HG03060 (cell line): ENCODE data around the gene TOLLIP.
"Not testable (repeated sequence)": the region's sequence is repeated elsewhere in the genome, so short reads cannot be mapped to it uniquely, and the experiment has no call there.

ENCODE experiments used
- ATAC-seq: cut with Tn5 transposase; IDR thresholded peaks from one replicate; pipeline ENCODE4 v1.9.1; 2021; ENCODE audit warnings: low read depth, moderate number of reproducible peaks; ENCODE audit not compliant: unreplicated experiment

TOLLIP gene

GRCh38 chr11:1309498-1310317 lies at the start of gene TOLLIP:
TSS of gene TOLLIP (minus strand) at chr11:1309632. CDS start at chr11:1309498, 134 bp downstream.
- ATAC-seq, result peak; percentile 52

- ATAC-seq, result not testable (repeated sequence)
Observed at GRCh38 chr11:1358931-1359330, 49.5 kb upstream of the TOLLIP start.

GRCh38 chr11:1358286-1358685 lies 48.9 kb upstream of the TOLLIP start:
- ATAC-seq, result no peak

DNA sequence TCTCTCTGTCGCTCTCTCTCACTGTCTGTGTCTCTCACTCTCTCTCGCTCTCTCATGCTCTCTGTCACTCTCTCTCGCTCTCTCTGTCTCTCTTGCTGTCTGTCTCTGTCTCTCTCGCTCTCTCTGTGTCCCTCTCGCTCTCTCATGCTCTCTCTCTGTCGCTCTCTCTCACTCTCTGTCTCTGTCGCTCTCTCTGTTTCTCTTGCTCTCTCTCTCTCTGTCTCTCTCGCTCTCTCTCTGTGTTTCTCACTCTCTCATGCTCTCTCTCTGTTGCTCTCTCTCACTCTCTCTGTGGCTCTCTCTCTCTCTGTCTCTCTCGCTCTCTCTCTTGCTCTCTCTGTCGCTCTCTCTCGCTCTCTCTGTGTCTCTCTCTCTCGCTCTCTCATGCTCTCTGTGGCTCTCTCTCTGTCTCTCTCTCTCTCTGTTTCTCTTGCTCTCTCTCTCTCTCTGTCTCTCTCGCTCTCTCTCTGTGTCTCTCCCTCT lies 47.1 kb upstream of the TOLLIP start:
- no peak for ATAC-seq

GRCh38 chr11:1356007-1356435 lies 46.6 kb upstream of the TOLLIP start:
- ATAC-seq, result no peak

DNA sequence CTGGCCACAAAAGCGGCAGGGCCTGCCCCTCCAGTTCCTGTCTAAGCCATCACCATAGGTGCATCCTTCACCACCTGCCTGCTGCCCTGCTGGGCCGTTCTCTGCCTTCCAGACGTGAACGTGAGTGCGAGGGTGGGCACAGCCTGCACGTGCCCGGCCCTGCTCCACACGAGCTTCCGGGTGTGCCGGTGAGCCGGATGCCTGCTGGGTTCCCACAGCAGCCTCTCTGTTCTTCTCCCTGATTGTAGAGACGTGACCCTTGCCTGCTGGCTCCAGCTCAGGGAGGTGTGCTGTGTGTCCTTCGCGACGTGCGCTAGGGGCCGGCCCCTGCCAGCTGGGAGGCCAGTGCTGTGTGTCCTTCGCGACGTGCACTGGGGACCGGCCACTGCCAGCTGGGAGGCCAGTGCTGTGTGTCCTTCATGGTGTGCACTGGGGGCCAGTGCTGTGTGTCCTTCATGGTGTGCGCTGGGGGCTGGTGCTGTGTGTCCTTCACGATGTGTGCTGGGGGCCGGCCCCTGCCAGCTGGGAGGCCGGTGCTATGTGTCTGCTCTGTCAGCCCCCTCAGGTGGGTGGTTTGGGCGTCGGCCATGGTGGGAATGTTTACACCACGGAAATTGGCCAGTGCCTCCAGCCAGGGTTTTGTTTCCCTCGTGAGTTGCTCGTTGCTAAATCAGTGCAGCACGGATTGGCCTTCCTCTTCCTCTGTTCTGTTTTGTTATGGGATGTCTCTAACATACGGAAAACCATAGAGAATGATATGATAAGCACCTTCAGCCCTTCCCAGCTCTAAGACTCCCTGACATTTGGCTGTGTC lies 44.9 kb upstream of the TOLLIP start:
- no peak for ATAC-seq

DNA sequence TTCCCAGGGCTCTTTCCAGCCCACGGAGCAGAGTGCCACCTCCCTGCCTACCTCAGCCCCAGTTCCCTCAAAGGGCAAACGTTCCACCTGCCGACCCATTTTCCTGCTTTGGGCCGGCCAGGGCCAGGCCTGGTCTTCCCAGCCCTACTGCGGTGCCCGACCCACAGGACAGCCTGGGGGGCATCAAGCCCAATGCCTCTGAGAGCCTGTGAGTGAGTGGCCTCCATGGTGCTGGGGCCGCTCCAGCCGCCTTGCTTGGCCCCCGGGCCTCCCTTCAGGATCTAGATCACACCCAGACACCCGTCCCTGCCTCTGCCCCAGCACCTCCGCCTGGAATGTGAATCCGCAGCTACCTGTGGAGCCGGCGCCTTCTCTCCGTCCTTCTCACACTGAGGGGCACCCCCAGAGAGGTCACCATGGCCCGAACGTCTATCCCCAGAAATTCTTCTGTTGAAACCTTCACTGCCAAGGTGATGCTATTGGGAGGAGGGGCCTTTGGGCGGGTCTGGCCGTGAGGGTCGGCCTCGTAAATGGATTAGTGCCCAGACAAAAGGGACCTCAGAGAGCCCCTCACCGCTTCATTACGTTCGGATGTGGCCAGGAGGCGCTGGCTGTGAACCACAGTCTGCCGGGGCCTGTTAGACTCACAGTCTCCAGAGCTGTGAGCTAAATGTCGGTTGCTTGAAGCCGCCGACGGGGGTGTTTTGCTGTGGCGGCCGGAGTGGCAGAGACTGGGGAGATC lies 44.1 kb upstream of the TOLLIP start:
- ATAC-seq, result no peak

GRCh38 chr11:1352696-1353382 lies 43.4 kb upstream of the TOLLIP start:
- no peak for ATAC-seq

- ATAC-seq, result no peak
Observed at GRCh38 chr11:1351278-1351937, 42.0 kb upstream of the TOLLIP start.

GRCh38 chr11:1350086-1350725 lies 40.8 kb upstream of the TOLLIP start:
- no peak for ATAC-seq

DNA sequence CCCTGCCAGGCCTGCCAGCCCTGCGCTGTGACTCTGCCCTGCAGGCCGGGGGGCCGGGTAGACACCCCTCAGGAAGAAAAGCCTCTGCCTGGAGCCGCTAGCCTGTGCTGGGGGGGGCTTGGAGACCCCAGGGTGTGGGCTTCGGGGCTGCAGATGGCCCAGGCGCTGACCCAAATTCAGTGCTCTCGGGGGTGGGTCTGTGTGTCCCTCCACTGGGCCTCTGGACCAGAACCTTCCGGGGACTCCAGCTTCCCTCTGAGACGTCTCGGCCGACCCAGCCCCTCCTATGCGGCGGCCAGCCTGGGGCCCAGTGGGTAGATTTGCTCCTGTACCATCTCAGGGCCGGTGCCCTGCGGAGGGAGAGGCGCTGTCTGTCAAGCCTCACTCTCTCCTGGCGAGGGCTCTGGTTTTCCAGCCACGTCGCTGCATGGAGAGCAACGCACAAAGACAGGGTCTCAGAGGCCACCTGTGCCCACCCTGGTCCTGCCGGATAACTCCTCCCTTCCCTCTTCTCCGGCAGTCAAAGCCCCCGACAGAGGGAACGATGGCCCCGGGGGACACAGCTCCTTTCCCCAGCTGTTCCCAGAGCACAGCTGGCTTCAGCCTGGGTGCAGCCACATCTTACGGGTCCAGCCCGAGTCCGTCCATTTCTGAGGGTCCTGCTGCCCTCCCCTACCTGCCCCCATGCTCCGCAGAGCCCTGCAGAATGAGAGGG lies 40.1 kb upstream of the TOLLIP start:
- ATAC-seq, result no peak

GRCh38 chr11:1348796-1349326 lies 39.4 kb upstream of the TOLLIP start:
- no peak for ATAC-seq

DNA sequence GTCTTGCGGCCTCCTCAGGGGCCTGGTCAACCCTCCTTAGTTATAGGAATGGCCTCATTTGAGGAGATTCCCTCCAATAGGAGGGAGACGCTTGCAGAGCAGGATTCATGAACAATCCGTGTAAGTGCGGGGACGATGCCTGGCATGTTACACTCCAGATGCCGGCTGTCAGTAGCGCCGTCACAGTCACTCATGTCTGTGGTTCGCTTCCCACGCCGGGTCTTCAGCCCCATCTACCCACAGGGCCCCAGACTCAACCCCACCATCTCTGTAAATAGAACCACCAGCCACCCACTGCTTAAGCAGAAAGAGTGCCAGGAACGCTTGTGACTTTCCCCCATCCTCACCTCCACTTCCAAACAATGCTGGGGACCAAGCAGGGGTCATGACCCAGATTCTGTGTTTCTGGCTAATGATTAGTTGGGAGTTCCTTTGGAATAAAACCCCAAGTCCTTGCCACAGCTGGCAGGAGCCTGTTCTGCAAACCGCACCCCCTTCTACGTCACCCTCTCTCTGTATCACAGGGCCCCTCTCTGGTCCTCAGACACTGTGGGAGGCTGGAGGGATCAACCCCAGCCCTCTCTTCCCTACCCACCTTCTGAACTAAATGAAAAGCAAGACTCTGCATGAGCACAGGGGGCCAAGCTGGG lies 38.8 kb upstream of the TOLLIP start:
- no peak for ATAC-seq

- not testable (repeated sequence) for ATAC-seq
Observed at GRCh38 chr11:1347411-1347999, 38.1 kb upstream of the TOLLIP start.

GRCh38 chr11:1346669-1347390 lies 37.4 kb upstream of the TOLLIP start:
- no peak for ATAC-seq

GRCh38 chr11:1345737-1346513 lies 36.5 kb upstream of the TOLLIP start:
- no peak for ATAC-seq
